HG03558 (cell line): ENCODE measurements around the gene CACNB2.

Experiments used
- ATAC-seq: cut with Tn5 transposase; IDR thresholded peaks from one replicate; pipeline ENCODE4 v1.9.1; 2021; ENCODE audit warnings: moderate number of reproducible peaks; ENCODE audit not compliant: unreplicated experiment; ENCODE audit errors: extremely low read depth

Gene CACNB2

GRCh38 chr10:18140149-18140956, at the start of gene CACNB2:
CACNB2 (plus strand) TSS chr10:18140424.
- no peak for ATAC-seq

GRCh38 chr10:18094332-18094731, 45.9 kb upstream of the CACNB2 start:
- ATAC-seq, result no peak

GRCh38 chr10:18094793-18095192, 45.4 kb upstream of the CACNB2 start:
- no peak for ATAC-seq

- no peak for ATAC-seq
These were observed 42.7 kb upstream of the CACNB2 start for GRCh38 chr10:18097524-18097923.

DNA sequence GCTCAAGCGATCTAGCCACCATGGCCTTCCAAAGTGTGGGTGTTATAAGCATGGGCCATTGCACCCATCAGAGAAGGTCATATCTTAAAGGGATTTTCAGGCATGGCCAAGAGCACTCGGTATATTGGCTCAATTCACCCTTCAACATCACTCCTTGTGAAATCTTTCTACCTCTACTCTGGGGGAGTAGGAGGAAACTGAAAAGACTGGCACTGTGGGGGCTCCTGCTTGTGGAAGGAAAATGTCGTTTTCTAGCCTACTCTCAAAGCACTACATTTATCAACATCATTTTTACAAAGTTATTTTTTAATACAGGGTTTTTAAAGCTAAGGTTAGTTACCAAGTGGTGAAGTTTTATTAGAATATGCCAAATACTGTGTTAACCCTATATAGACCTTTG, 42.0 kb upstream of the CACNB2 start:
- no peak for ATAC-seq

DNA sequence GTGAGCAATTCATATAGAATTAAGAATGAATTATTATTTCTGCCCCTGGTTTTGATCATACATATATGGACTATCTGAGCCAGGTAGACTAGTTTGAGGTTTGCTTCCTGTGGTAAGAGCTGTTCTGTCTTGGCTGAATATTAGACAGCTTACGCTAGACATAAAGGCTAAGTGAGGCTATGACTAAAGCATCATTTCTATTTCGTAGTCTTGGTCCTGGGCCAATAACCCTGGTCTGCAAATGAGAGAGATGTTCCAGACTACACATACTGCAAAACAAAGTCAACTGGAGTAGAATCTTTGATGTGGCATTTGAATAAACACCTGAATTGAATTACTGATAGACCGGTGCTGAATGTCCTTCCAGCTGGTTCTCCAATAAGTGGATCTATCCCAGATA, 40.8 kb upstream of the CACNB2 start:
- no peak for ATAC-seq

GRCh38 chr10:18100669-18101068, 39.6 kb upstream of the CACNB2 start:
- no peak for ATAC-seq

DNA sequence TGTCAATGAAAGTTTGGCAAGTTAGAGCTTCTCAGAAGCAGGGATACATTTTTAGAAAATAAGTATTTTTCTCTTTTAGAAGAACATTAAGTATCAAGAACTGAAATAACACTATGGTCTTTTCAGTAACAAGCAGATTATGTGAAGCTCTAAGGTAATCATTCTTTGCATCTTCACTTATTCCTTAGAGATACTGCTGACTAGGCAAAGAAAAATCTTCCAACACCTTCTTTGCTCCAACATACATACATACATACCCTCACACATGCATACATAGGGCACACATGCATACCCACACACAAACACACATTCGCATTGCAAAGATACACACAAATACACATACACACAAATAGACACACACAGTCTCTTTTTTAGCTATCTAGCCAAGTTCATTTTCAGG, 37.8 kb upstream of the CACNB2 start:
- no peak for ATAC-seq

GRCh38 chr10:18104223-18104872, 35.9 kb upstream of the CACNB2 start:
- no peak for ATAC-seq

GRCh38 chr10:18109341-18109870, 30.8 kb upstream of the CACNB2 start:
- no peak for ATAC-seq

DNA sequence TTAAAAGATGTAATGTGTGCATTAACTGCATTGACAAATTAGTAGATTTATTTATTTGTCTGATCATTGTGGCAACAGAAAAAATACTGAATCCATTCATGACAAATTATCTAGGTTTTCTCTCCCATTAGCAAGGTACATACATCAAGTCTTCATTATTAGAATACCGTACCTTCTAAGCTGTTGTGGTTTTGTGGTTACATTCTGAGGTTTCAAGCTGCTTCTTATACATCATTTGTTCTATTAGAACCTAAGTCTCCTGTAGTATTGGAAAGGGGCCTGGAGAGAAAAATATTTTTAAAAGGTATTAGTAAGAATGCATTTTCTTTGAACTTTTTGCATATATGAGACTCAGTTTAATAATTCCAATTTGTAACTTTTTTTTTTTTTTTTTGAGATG, 26.3 kb upstream of the CACNB2 start:
- no peak for ATAC-seq

- ATAC-seq, result no peak
These were observed 22.9 kb upstream of the CACNB2 start for GRCh38 chr10:18117276-18117675.

DNA sequence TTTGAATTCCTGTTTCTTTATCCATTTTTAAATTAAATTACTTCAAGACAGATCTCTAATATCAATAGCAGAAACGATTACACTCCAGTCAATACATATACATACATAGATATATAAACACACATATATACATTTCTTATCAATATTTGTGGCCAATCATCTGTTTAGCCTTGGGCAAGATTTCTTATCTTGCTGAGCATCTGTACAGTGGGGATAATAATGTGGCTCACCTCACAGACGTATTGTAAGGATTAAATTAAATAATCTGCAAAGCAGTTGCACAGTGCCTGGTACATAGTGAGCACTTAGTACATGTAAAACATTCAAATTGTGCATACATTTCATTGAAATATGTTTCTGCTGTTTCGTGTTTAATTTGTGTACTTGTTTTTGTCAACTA, 17.5 kb upstream of the CACNB2 start:
- ATAC-seq, result no peak

- ATAC-seq, result no peak
These were observed 7.2 kb upstream of the CACNB2 start for GRCh38 chr10:18133046-18133445.

GRCh38 chr10:18134509-18134908, 5.7 kb upstream of the CACNB2 start:
- ATAC-seq, result no peak

- ATAC-seq, result no peak
These were observed 5.3 kb upstream of the CACNB2 start for GRCh38 chr10:18134921-18135320.

GRCh38 chr10:18136073-18136791, 4.0 kb upstream of the CACNB2 start:
- ATAC-seq, result no peak

- ATAC-seq, result no peak
These were observed 3.1 kb upstream of the CACNB2 start for GRCh38 chr10:18137111-18137510.

GRCh38 chr10:18140957-18141845, 977 bp downstream of the CACNB2 start:
- ATAC-seq, result no peak

GRCh38 chr10:18142151-18142550, 1.9 kb downstream of the CACNB2 start:
- no peak for ATAC-seq
